Stimulated activated naive B cell treated with anti-CD40 and anti-IgM and Interleukin-4, amounts not matched to agents 10 μg/mL and 1 μg/mL and 100 μg/mL, for 72 hours (primary cell): Measurements from ENCODE around the gene CACNG5.

Experiments used
- ATAC-seq, 2 donors: fragments of 150-1000 bp; cut with Tn5 transposase; replicated peaks; 2 replicates each; pipeline ENCODE4 v1.10.0; 2021; ENCODE audit warnings: moderate library complexity in 1 of 2
- DNase-seq: peaks from one replicate; pipeline ENCODE4 v3.0.0; 2021
- H3K27ac Mint-ChIP-seq: one replicate; pipeline ENCODE4 v1.8.0; 2022; ENCODE audit warnings: mild to moderate bottlenecking, mixed read lengths
- H3K27me3 Mint-ChIP-seq, 2 donors: one replicate each; pipeline ENCODE4 v1.8.0; 2022; ENCODE audit warnings: mixed read lengths in 2 of 2
- H3K36me3 Mint-ChIP-seq, 2 donors: one replicate each; pipeline ENCODE4 v1.8.0; 2022; ENCODE audit warnings: mixed read lengths in 2 of 2, mild to moderate bottlenecking in 1 of 2
- H3K4me1 Mint-ChIP-seq, 2 donors: one replicate each; pipeline ENCODE4 v1.8.0; 2022; ENCODE audit warnings: mixed read lengths in 2 of 2, mild to moderate bottlenecking in 1 of 2
- H3K4me3 Mint-ChIP-seq, 2 donors: one replicate each; pipeline ENCODE4 v1.8.0; 2022; ENCODE audit warnings: mild to moderate bottlenecking in 2 of 2, mixed read lengths in 2 of 2, moderate library complexity in 1 of 2
- H3K9me3 Mint-ChIP-seq, 2 donors: one replicate each; pipeline ENCODE4 v1.8.0; 2022; ENCODE audit warnings: mixed read lengths in 2 of 2, mild to moderate bottlenecking in 1 of 2

The CACNG5 gene

DNA sequence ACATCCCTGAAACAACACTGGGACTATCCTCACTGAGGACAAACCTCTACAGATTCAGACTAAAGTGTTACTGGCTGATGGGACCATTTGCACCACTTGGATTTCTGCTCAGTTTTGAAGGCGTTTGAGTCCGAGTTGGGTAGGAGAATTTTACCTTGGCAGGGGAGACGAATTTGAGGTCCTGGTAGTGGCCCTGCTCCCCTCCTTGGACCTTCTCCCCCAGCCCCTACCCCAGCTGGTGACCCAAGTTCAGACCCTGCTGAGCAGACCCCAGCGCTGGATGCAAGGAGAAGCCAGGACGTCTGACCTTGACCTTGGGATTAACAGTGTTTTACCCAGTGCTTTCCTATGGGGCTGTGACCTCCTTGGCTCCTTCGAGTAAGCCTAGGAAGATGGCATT is 13.6 kb downstream of the CACNG5 start:
- Mint-ChIP-seq H3K9me3 (peaks cover 10 to 11% of the 10 kb centered on the region in 2 donors), H3K36me3 (no peaks in the 10 kb centered on the region), H3K4me3 (no peak overlapping the region), H3K27me3 (peaks cover 0 to 8% of the 10 kb centered on the region in 2 donors), H3K27ac (no peak overlapping the region), H3K4me1 (peaks cover 0 to 3% of the 10 kb centered on the region in 2 donors)
- no peak for DNase-seq
- no peak for ATAC-seq

DNA sequence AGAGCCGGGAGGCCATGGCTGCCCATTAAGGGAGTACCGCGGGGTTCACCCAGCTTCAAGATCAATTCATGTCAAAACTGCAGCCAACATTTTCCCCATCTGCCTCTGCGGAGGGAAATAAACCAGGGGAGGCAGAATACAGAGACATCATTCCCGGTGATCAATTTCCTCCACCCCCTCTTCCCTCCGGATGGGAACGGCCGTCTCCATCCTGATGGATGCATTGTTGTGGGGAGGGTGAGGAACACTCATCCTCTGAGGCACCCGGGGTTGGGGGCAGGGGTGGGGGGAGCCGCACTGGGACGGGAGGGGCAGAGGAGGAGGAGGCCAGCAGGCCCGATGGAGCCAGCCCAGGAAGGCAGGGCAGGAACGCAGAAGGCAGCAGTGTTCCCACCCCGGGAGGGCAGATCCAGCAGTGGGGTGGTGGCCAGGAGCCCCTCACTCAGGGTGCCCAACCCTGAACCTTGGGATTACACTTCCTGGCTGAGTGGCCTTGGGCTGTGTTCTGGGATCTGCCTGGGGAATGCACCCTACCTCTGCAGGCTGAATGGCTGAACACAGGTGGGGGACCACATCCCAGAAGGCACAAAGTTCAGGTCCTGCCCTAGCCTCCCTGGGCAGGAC is 14.2 kb downstream of the CACNG5 start:
- DNase-seq (no peak), ATAC-seq (no peak)
- Mint-ChIP-seq H3K27me3 (peaks cover 0 to 7% of the 10 kb centered on the region in 2 donors), H3K36me3 (no peaks in the 10 kb centered on the region), H3K4me1 (peaks cover 0 to 3% of the 10 kb centered on the region in 2 donors), H3K9me3 (peaks cover 10 to 11% of the 10 kb centered on the region in 2 donors), H3K4me3 (no peak overlapping the region), H3K27ac (no peak overlapping the region)

DNA sequence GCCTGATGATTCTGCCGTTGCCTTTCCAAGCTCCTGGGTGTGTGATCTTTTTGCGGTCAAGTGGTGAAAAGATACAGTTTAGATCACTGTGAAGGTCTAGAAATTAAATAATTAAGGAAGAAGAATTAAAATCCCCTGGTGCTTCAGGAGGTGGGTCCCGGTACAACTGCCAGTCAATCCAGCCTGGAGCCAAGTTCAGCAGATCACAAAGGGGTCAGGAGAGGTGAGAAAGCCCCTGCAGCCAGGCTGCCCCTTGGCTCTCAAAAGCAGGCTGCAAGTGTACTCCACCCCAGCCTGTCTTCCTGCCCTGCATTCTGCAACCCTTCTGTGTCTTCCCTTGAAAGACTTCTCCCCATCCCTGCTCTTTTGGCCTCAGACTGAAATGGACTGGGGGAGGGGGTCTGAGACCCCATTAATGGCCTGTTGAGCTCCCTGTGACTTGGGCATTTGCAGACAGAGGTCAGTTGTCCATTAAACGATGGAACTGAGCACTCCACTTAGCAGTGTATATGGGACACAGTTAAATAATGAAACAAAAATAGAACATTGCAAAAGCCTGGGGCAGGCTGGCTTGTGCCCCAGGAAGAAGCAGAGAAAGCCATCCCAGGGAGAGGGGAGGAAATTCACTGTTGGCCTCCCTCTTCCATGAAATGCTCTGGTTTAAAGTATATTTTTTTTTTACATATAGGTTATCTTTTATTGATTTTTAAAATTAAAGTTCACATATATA is 15.1 kb downstream of the CACNG5 start:
- Mint-ChIP-seq H3K36me3 (no peaks in the 10 kb centered on the region), H3K9me3 (peaks cover 10 to 16% of the 10 kb centered on the region in 2 donors), H3K4me3 (no peak overlapping the region), H3K27ac (no peak overlapping the region), H3K27me3 (peaks cover 0 to 7% of the 10 kb centered on the region in 2 donors), H3K4me1 (peaks cover 0 to 3% of the 10 kb centered on the region in 2 donors)
- DNase-seq (no peak), ATAC-seq (no peak)

DNA sequence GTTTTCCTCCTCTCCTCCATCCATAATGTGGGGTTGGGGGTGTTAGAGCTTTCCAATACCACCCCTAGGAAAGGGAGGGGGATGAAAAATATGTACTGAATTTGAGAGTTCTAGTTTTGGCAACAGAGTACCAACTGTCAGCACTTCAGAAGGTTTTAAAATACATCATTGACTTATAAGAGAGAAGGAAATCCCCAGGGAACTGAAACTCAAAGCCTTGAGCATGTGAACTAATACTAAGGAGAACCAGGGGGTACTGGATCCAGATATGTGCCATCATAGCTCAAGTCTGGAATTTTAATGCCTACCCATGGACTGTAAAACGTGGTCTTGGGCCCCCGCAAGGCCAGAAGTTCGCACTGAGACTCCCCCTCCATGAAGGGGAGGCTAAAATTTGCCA is 15.8 kb downstream of the CACNG5 start:
- DNase-seq (no peak), ATAC-seq (no peak)
- H3K9me3 Mint-ChIP-seq, result peaks cover 10 to 16% of the 10 kb centered on the region in 2 donors
- peaks cover 0 to 7% of the 10 kb centered on the region in 2 donors for H3K27me3 Mint-ChIP-seq
- H3K36me3 Mint-ChIP-seq, result no peaks in the 10 kb centered on the region
- no peak overlapping the region for H3K4me3 Mint-ChIP-seq
- peaks cover 0 to 3% of the 10 kb centered on the region in 2 donors for H3K4me1 Mint-ChIP-seq
- H3K27ac Mint-ChIP-seq, result no peak overlapping the region

DNA sequence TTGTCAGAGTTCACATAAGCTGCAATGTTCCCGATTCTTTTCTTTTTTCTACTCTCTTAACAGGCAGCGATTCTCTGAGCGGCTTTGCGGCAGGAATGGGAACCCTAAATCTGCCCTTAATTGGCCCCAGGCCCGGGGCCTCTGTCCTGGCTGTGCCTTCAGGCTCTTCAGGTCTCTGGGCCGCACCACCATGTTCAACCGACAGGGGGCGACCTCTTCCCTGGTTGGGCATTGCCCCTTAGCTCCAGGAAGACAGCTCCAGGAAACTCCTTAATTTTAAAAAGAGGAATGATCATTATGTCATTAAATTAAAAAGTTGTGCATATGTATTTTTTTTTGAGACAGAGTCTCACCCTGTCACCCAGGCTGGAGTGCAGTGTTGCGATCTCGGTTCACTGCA is 20.3 kb downstream of the CACNG5 start:
- Mint-ChIP-seq H3K4me3 (no peak overlapping the region), H3K27me3 (peaks cover under 1 to 4% of the 10 kb centered on the region in 2 donors), H3K4me1 (peaks cover 0 to 3% of the 10 kb centered on the region in 2 donors), H3K9me3 (peaks cover 2 to 5% of the 10 kb centered on the region in 2 donors), H3K36me3 (no peaks in the 10 kb centered on the region), H3K27ac (no peak overlapping the region)
- DNase-seq, result no peak
- ATAC-seq, result no peak

DNA sequence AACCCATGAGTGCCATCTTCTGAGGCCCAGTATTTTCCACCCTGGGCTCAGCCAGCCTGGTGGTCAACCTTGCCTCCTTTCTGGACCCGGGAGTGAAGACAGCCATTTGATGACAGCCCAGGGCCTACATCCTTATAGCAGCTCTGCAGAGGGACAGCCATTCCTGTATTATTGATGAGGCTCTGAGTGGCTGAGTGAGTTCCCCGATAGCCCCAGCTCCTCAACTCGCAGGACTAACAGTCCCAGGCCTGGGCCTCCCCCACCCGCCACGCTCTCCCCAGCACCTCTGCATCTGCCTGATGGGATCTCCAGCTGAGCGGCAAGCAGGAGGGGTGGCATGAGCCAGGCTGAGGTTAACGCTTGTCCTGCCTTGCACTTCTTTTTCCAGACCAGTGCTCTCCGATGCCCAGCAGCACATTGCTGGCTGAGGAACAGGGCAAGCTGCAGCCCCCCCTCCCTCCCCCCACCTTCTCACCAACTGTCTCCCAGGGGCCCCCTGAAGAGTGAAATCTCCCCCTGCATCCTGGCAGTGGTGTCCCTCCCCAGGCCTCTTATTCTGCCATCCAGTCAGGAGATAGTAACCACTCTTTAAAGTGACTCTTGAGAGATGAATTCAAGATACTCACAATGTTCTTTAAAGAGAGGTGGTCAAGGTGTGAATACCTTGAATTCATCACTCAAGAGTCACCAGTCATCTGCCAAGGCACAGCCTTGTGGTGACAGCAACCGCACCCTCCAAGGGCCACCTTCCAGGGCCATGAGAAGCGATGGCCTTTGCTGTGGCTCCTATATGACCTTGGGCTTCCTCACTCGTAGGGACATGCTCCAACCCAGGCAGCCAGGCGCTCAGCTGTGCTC is 23.5 kb downstream of the CACNG5 start:
- Mint-ChIP-seq H3K4me1 (no peaks in the 10 kb centered on the region), H3K36me3 (no peaks in the 10 kb centered on the region)

DNA sequence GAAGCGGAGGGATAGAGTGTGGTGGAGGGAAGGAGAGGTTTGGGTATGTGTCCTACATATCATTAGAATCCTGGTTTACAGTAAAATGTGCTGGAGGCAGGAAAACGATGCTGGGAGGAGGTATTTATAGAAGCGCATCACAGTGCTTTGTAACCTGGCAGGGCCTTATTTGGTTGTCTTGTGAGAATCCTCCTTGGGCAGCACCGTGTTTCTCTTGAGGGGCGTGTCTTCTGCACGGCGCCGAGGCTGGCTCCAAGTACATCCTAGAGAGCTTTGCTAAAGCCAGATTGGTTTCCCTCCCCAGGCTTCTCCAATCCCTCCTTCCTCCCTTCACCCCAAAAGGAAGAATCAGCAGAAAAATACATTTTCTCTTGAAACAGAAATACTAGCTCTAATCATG is 24.4 kb downstream of the CACNG5 start:
- no peak for DNase-seq
- peaks cover 8 to 9% of the 10 kb centered on the region in 2 donors for H3K9me3 Mint-ChIP-seq
- no peak for ATAC-seq
- no peaks in the 10 kb centered on the region for H3K4me1 Mint-ChIP-seq
- H3K4me3 Mint-ChIP-seq, result no peak overlapping the region
- H3K36me3 Mint-ChIP-seq, result no peaks in the 10 kb centered on the region
- no peak overlapping the region for H3K27ac Mint-ChIP-seq
- H3K27me3 Mint-ChIP-seq, result peaks cover 3 to 14% of the 10 kb centered on the region in 2 donors

More for the DNA sequence above, 23.5 kb downstream of the CACNG5 start:
- Mint-ChIP-seq H3K27ac (no peak overlapping the region), H3K4me3 (no peak overlapping the region), H3K27me3 (peaks cover 0 to 10% of the 10 kb centered on the region in 2 donors), H3K9me3 (peaks cover 3 to 6% of the 10 kb centered on the region in 2 donors)
- ATAC-seq (no peak), DNase-seq (no peak)

DNA sequence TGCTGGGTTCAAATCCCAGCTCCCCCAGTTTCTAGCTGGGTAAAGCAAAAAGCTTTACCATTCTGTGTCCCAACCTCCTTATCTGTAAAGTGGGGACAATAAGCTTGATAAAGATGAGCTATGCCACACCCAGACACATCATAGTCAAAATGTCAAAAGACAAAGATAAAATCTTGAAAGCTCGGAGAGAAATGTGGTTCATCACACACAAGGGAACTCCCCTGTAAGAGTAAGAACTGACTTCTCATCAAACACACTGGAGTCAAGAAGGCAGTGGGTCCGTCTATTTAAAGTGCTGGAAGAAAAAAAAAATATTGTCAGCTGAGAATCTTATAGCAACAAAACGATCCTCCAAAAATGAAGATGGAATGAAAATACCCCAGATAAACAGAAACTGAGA is 25.3 kb downstream of the CACNG5 start:
- peaks cover 4 to 5% of the 10 kb centered on the region in 2 donors for H3K9me3 Mint-ChIP-seq
- H3K4me3 Mint-ChIP-seq, result no peak overlapping the region
- H3K27ac Mint-ChIP-seq, result no peak overlapping the region
- ATAC-seq (no peak), DNase-seq (no peak)
- no peaks in the 10 kb centered on the region for H3K36me3 Mint-ChIP-seq
- no peaks in the 10 kb centered on the region for H3K4me1 Mint-ChIP-seq
- peaks cover 3 to 14% of the 10 kb centered on the region in 2 donors for H3K27me3 Mint-ChIP-seq

DNA sequence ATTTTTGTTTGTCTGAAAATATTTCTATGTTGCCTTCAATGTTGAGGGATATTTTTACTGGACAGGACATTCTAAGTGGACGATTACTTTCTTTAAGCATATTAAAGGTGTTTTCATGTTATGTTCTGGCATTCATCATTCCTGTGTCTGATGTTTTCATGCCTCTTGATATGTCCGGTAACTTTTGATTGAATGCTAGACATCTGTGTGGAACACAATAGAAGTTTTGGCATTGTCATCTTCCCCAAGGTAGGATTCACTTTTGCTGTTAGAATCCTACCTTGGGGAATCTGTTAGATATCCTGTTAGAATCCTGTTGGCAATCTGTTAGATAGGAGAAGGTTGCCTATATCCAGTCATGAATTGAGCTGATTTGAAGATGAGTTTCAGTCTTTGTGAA is 28.9 kb downstream of the CACNG5 start:
- Mint-ChIP-seq H3K4me3 (no peak overlapping the region), H3K27me3 (peaks cover 14 to 32% of the 10 kb centered on the region in 2 donors), H3K27ac (no peak overlapping the region), H3K4me1 (no peaks in the 10 kb centered on the region), H3K9me3 (peaks cover 4 to 7% of the 10 kb centered on the region in 2 donors), H3K36me3 (no peaks in the 10 kb centered on the region)
- ATAC-seq, result no peak
- no peak for DNase-seq

DNA sequence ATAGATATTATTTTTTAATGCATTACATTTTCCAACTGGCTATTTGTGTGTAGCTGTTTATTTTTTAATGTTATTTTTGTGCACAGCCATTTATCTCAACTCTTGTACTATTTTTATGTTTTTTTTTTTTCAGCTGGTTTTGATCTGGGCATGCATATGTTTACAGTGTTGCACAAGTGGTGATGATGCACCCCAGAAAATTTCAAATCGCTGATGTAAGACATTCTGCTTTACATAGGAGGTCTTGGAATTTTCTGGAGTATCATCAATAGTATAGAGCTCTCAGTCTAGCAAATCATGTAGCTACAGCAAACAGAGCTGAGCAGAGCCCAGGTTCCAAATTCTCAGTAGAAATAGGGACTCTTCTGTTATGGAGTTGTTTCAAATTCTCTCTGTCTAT is 30.2 kb downstream of the CACNG5 start:
- H3K4me3 Mint-ChIP-seq, result no peak overlapping the region
- H3K9me3 Mint-ChIP-seq, result peaks cover 4 to 10% of the 10 kb centered on the region in 2 donors
- H3K36me3 Mint-ChIP-seq, result no peaks in the 10 kb centered on the region
- H3K4me1 Mint-ChIP-seq, result no peaks in the 10 kb centered on the region
- ATAC-seq (no peak), DNase-seq (no peak)
- H3K27ac Mint-ChIP-seq, result no peak overlapping the region
- H3K27me3 Mint-ChIP-seq, result peaks cover 21 to 39% of the 10 kb centered on the region in 2 donors

DNA sequence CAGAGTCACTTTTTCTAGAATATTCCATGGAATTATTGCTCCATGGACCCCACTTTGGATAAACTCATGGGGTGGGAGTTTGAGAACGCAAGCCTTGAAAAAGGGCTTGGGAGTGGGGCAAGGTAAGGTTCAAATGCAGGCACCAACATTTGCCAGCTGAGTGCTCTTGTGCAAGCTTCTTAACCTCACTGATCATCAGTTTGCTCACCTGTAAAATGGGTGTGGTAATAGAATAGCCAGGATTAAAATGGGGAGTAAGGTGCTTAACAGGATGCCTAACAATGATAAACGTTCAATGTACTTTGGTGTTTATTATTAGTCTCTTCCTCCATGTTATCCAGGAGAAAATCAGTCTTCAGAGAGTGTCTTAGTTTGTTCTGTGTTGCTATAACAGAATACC is 39.0 kb downstream of the CACNG5 start:
- Mint-ChIP-seq H3K4me3 (no peak overlapping the region), H3K27me3 (peaks cover 12 to 26% of the 10 kb centered on the region in 2 donors), H3K27ac (no peak overlapping the region), H3K36me3 (no peaks in the 10 kb centered on the region), H3K4me1 (no peaks in the 10 kb centered on the region), H3K9me3 (peaks cover 3 to 5% of the 10 kb centered on the region in 2 donors)
- no peak for ATAC-seq
- DNase-seq, result no peak

DNA sequence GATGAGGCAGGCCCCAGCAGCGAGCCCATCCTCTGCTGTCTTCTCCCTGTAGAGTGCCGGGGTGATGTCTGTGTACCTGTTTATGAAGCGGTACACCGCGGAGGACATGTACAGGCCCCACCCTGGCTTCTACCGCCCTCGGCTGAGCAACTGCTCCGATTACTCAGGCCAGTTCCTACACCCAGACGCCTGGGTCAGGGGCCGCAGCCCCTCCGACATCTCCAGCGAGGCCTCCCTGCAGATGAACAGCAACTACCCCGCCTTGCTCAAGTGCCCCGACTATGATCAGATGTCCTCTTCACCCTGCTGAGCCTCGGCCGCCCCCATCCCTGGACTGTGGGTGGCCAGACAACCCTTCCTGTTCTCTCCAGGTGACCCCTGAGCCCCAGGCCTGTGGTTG is 50.0 kb downstream of the CACNG5 start:
- DNase-seq (no peak), ATAC-seq (no peak)
- H3K9me3 Mint-ChIP-seq, result peaks cover 7% of the 10 kb centered on the region in 2 donors
- peaks cover 9 to 15% of the 10 kb centered on the region in 2 donors for H3K27me3 Mint-ChIP-seq
- no peak overlapping the region for H3K4me3 Mint-ChIP-seq
- H3K27ac Mint-ChIP-seq, result no peak overlapping the region
- peaks cover 1 to 11% of the 10 kb centered on the region in 2 donors for H3K4me1 Mint-ChIP-seq
- no peaks in the 10 kb centered on the region for H3K36me3 Mint-ChIP-seq

DNA sequence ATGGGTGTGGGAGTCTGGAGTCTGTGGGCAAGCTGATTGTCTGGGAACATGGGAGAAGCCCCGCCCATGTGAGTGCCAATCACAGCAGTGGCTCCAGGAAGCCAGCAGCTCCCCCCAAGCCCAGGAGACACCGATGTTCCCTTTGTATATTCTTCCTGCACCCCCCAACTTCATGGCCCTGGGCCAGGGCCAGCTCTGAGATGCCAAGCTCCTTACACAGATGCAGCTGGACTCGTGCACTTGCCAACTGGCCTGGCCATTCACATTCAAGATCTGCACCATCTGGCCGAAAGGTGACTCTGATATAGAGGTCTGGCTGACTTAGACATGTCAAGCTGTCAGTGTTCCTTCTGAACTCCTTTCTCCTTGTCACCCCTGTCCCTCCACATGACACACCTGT is 50.5 kb downstream of the CACNG5 start:
- Mint-ChIP-seq H3K36me3 (no peaks in the 10 kb centered on the region), H3K27ac (no peak overlapping the region), H3K27me3 (peaks cover 9 to 15% of the 10 kb centered on the region in 2 donors), H3K4me1 (peaks cover 1 to 11% of the 10 kb centered on the region in 2 donors), H3K9me3 (peaks cover 7% of the 10 kb centered on the region in 2 donors), H3K4me3 (no peak overlapping the region)
- ATAC-seq (no peak), DNase-seq (no peak)

DNA sequence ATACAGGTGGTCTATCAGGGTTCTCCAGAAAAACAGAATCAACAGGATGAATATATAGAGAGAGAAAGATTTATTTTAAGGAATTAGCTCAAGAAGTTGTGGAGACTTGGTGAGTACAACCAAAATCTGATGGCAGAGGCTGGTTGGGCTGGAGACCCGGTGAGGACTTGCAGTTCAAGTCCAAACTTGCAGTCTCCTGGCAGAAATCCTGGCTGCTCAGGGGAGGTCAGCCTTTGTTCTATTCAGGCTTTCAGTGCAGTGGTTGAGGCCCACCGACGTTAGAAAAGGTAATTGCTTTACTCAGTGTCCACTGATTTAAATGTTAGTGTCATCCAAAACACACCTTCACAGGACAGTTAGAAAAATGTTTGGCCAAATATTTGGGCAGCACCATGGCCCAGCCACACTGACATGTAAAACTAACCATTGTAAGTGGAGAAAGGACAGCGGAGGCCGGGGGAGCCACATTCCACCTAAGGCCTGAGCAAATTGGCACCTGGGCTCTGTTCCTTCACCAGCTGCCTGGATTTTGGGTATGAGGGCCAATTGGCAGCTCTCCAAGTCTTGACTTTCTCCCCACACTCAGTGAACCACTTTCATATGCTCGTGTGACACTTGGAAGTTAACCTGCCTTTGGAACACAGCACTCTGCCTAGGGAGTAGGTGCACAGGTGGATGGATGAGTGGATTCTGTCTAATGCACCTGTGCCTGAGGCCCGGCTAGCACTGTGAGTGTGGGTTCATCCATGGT is 54.7 kb downstream of the CACNG5 start:
- peaks cover 0 to 3% of the 10 kb centered on the region in 2 donors for H3K9me3 Mint-ChIP-seq
- no peak for ATAC-seq
- peaks cover 1 to 11% of the 10 kb centered on the region in 2 donors for H3K4me1 Mint-ChIP-seq
- H3K27me3 Mint-ChIP-seq, result peaks cover under 1 to 4% of the 10 kb centered on the region in 2 donors
- no peak for DNase-seq
- no peaks in the 10 kb centered on the region for H3K36me3 Mint-ChIP-seq
- no peak overlapping the region for H3K4me3 Mint-ChIP-seq
- H3K27ac Mint-ChIP-seq, result no peak overlapping the region
